NT2/D1 (cell line): ENCODE measurements around the gene OR52L1.

ENCODE experiments used
- SUZ12 ChIP-seq: IDR thresholded peaks from 2 replicates; pipeline ENCODE4 v1.6.1; 2011; ENCODE audit not compliant: insufficient read length, insufficient read depth; ENCODE audit errors: extremely low read depth
- YY1 ChIP-seq: IDR thresholded peaks from 2 replicates; pipeline ENCODE4 v1.6.1; 2011; ENCODE audit not compliant: insufficient read length, insufficient read depth
- ZNF274 ChIP-seq: IDR thresholded peaks from 2 replicates; pipeline ENCODE4 v1.6.1; 2011; ENCODE audit warnings: mild to moderate bottlenecking, low read depth, low read length

DNA sequence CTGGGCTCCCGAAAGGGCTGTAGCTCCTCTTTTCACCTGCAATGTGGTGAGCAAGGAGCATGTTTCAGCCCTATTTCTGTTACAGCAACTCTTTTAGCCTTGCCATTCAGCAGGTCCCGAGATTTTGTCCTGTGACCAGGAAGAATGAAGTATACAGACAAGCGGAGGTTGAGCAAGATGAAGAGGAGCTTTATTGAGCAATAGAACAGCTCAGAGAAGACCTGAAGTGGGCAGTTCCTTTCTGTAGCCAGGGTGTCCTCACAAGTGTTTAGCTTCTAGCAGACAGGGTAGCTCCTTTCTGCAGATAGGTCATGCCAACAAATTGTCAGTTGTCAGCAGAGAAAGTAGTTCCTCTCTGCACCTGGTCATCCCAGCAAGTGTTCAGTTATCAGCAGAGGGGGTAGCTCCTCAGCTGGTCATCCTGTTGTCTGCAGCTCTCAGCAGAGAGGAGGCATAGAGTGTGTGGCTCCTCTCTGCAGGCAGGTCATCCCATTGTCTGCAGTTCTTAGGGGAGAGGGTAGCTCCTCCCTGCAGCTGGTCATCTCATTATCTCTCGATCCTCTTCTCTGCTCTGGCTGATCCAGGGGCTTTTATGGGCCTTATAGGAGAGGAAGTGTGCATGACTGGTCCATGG is 25.4 kb upstream of the OR52L1 start:
- TF ChIP-seq ZNF274 (no peak), SUZ12 (no peak), YY1 (no peak)
